Gastroesophageal sphincter (tissue), 4 donors: ENCODE measurements around the gene RNF114. TPM values are rescaled to one million over a fixed set of nuclear protein-coding genes. Genes with fewer than 3 reads are reported as not detected.

Source experiments
- ATAC-seq: fragments of 150-250 bp; one replicate; pipeline ENCODE4 v1.9.1; 2016; ENCODE audit warnings: mild to moderate bottlenecking, moderate library complexity
- H3K27ac ChIP-seq, 4 donors: fragments of 200-600 bp; sonication (generic) in 3 of 4; 1 replicate in 3 of 4; 2 replicates in 1 of 4; pipeline ENCODE4 v1.5.1; 2016 to 2019
- H3K27me3 ChIP-seq: fragments of 200-600 bp; sonication (generic); one replicate; pipeline ENCODE4 v1.5.1; 2019
- H3K36me3 ChIP-seq, 2 donors: fragments of 200-600 bp; sonication (generic); one replicate each; pipeline ENCODE4 v1.5.1; 2019; ENCODE audit warnings: control low read depth in 1 of 2
- H3K4me1 ChIP-seq, 3 donors: fragments of 200-600 bp; sonication (generic); 1 replicate in 2 of 3; 2 replicates in 1 of 3; pipeline ENCODE4 v1.5.1; 2016 to 2019; ENCODE audit warnings: control low read depth in 2 of 3
- H3K4me3 ChIP-seq, 2 donors: fragments of 200-600 bp; sonication (generic); one replicate each; pipeline ENCODE4 v1.5.1; 2019; ENCODE audit warnings: mild to moderate bottlenecking in 1 of 2, moderate library complexity in 1 of 2
- H3K9me3 ChIP-seq, 3 donors: fragments of 200-600 bp; sonication (generic); one replicate each; pipeline ENCODE4 v1.5.1; 2017 to 2019; ENCODE audit warnings: control low read depth in 2 of 3
- EP300 ChIP-seq: sonication (generic); formaldehyde crosslinking; IDR thresholded peaks from one replicate; pipeline ENCODE4 v1.6.1; 2017; ENCODE audit warnings: antibody characterized with exemption, mild to moderate bottlenecking
- POLR2A ChIP-seq, 2 donors: fragments of 450-650 bp; IDR thresholded peaks; one replicate each; pipeline ENCODE4 v1.6.1; 2017; ENCODE audit warnings: antibody characterized with exemption in 2 of 2, mild to moderate bottlenecking in 2 of 2, moderate library complexity in 1 of 2
- POLR2AphosphoS5 ChIP-seq: sonication (generic); formaldehyde crosslinking; IDR thresholded peaks from one replicate; pipeline ENCODE4 v1.6.1; 2017; ENCODE audit warnings: antibody characterized with exemption
- WGBS, 2 donors: methylation state at CpG; one replicate each; pipeline ENCODE4 v1.1.5; 2018; ENCODE audit warnings: low coverage in 1 of 2; 5-methylcytosine and 5-hydroxymethylcytosine counted together
- total RNA-seq, 4 donors: library from RNA; depleted of rRNA; stranded (reverse); fragments of >200 nt; gene quantifications; one replicate each; pipeline ENCODE4 v1.1.0, GENCODE V29; 2016
- TF ChIP-seq, protein P1 (sequence below), 4 experiments: fragments of 200-600 bp in 2 of 4; fragments of 450-650 bp in 2 of 4; sonication (generic) in 1 of 4; IDR thresholded peaks; one replicate each; pipeline ENCODE4 v1.5.1; 2017 to 2019; ENCODE audit warnings: antibody characterized with exemption in 4 of 4, mild to moderate bottlenecking in 2 of 4, moderate library complexity in 2 of 4

Gene RNF114
- total RNA-seq, 4 donors from 2014 or later, result 80.3 to 109 (median 101) TPM

DNA sequence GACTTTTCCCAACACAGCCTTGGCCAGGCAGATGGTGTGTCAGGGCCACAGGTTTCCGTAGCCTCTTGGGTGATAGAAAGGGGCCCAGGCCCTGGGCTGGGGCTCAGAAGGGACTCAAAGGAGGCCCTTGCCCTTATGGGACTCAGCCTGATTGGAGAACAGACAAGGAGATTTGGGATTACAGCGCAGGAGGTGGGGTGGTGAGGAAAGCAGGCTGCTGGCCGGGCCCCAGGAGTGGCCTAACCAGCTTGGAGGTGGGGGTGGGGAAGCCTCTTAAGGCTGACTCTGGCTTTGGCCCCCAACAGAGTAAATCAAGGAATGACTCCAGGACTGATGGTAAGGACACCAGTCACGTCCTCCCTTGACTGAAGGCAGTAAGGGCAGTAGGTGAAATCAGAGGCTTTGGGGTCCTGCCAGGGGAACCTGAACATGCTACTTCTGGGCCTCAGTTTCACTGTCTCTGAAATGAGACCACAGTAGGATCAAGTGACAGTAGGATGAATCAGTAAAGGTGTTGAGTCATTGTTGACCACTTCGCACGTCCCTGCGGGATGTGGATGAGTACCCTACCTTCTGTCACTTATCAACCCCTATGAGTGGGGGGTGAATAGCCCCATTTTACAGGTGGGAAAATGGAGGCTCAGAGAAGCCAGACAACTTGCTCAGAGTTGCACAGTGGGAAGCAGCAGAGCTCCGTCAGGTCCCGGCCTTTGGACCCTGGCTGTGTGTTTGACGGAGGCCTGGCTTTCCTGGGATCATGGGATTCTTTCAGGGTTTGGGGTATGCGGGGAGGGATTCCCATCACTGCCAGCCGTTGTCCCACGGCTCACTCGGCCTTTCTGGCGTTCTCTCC is 51.0 kb downstream of the RNF114 start:
- H3K4me1 ChIP-seq, result peaks cover 0 to 87% (median 39%) of the 10 kb centered on the region in 3 donors
- H3K36me3 ChIP-seq, result peaks cover 0 to 8% of the 10 kb centered on the region in 2 donors
- no peaks in the 10 kb centered on the region for H3K9me3 ChIP-seq
- peak overlapping the region in 1 of 2 donors; percentile 59 for H3K4me3 ChIP-seq
- 86 to 93% methylated on average over 10 to 11 of the region's 15 CpGs for WGBS, 2 donors
- TF ChIP-seq POLR2AphosphoS5, result no peak
- TF ChIP-seq POLR2A (IDR thresholded peaks at IDR 0.05), result no peak
- TF ChIP-seq, protein P1, sequence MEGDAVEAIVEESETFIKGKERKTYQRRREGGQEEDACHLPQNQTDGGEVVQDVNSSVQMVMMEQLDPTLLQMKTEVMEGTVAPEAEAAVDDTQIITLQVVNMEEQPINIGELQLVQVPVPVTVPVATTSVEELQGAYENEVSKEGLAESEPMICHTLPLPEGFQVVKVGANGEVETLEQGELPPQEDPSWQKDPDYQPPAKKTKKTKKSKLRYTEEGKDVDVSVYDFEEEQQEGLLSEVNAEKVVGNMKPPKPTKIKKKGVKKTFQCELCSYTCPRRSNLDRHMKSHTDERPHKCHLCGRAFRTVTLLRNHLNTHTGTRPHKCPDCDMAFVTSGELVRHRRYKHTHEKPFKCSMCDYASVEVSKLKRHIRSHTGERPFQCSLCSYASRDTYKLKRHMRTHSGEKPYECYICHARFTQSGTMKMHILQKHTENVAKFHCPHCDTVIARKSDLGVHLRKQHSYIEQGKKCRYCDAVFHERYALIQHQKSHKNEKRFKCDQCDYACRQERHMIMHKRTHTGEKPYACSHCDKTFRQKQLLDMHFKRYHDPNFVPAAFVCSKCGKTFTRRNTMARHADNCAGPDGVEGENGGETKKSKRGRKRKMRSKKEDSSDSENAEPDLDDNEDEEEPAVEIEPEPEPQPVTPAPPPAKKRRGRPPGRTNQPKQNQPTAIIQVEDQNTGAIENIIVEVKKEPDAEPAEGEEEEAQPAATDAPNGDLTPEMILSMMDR (IDR thresholded peaks at IDR 0.05), result no peak
- TF ChIP-seq EP300, result no peak
- ATAC-seq, result no peak
- H3K27me3 ChIP-seq, result no peaks in the 10 kb centered on the region
- peak overlapping the region in 3 of 4 donors; percentile 19 to 80 (median 73) for H3K27ac ChIP-seq

DNA sequence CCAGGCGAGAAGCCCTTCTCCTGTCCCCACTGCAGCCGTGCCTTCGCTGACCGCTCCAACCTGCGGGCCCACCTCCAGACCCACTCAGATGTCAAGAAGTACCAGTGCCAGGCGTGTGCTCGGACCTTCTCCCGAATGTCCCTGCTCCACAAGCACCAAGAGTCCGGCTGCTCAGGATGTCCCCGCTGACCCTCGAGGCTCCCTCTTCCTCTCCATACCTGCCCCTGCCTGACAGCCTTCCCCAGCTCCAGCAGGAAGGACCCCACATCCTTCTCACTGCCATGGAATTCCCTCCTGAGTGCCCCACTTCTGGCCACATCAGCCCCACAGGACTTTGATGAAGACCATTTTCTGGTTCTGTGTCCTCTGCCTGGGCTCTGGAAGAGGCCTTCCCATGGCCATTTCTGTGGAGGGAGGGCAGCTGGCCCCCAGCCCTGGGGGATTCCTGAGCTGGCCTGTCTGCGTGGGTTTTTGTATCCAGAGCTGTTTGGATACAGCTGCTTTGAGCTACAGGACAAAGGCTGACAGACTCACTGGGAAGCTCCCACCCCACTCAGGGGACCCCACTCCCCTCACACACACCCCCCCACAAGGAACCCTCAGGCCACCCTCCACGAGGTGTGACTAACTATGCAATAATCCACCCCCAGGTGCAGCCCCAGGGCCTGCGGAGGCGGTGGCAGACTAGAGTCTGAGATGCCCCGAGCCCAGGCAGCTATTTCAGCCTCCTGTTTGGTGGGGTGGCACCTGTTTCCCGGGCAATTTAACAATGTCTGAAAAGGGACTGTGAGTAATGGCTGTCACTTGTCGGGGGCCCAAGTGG is 51.9 kb downstream of the RNF114 start:
- peak overlapping the region in 3 of 4 donors; percentile 73 to 80 (median 78) for H3K27ac ChIP-seq

DNA sequence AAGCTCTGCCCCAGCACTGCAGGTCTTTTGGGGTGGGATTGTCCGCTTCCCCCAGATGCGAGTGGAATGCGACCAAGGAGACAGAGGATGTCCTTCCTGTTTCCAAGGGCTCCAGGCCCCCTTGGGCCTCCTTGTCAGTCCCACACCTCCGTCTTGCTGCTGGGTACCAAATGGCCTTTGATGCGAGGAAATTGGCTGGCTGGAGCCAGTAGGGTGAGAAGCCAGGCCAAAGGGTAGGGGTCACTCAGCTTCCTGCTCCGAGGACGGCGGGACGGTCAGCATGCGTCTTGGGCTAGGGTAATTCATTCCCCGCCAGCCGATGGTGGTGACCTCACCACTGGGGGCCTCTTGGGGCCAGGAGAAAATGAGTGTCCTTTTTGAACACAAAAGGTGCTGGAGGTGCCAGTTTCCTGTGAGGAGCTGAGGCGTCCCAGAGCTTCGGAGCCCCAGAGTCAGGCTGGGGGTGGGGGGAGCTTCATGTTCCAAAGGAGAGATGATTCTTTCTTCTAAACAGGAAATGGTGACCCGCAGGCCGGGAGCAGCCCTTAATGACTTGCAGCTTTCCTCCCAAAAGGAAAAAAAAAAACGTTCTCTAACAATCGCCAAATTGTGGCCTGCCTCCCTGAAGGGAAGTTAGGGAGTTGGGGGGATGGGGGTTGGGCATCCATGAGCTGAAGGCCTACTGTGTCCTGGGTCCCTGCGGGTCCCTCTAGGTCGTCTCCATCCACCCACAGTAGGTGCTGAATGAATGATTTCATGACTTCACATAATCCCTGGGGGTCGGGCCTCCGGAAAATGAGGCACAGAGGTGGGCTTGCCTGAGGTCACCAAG is 53.3 kb downstream of the RNF114 start:
- peak overlapping the region; percentile 4 to 80 (median 76) for H3K27ac ChIP-seq
- peaks cover 0 to 8% of the 10 kb centered on the region in 2 donors for H3K36me3 ChIP-seq
- H3K4me1 ChIP-seq, result peaks cover 0 to 73% (median 25%) of the 10 kb centered on the region in 3 donors
- H3K27me3 ChIP-seq, result no peaks in the 10 kb centered on the region
- TF ChIP-seq, protein P1 (IDR thresholded peaks at IDR 0.05), result peak in 1 of 4 experiments; percentile 10
- no peak for TF ChIP-seq EP300
- TF ChIP-seq POLR2A (IDR thresholded peaks at IDR 0.05), result no peak
- TF ChIP-seq POLR2AphosphoS5, result peak; percentile 40
- 40 to 45% methylated on average over 2 to 12 of the region's 22 CpGs for WGBS, 2 donors
- ATAC-seq, result peak; percentile 74
- no peaks in the 10 kb centered on the region for H3K9me3 ChIP-seq
- no peak overlapping the region for H3K4me3 ChIP-seq

More for the DNA sequence above, 51.9 kb downstream of the RNF114 start:
- peaks cover 0 to 79% (median 34%) of the 10 kb centered on the region in 3 donors for H3K4me1 ChIP-seq
- peaks cover 0 to 8% of the 10 kb centered on the region in 2 donors for H3K36me3 ChIP-seq
- ATAC-seq, result no peak
- H3K4me3 ChIP-seq, result no peak overlapping the region
- TF ChIP-seq, protein P1 (IDR thresholded peaks at IDR 0.05), result no peak
- no peak for TF ChIP-seq EP300
- no peak for TF ChIP-seq POLR2AphosphoS5
- TF ChIP-seq POLR2A (IDR thresholded peaks at IDR 0.05), result no peak
- WGBS, 2 donors, result 84 to 98% methylated on average over 6 to 8 of the region's 18 CpGs
- no peaks in the 10 kb centered on the region for H3K9me3 ChIP-seq
- H3K27me3 ChIP-seq, result no peaks in the 10 kb centered on the region

DNA sequence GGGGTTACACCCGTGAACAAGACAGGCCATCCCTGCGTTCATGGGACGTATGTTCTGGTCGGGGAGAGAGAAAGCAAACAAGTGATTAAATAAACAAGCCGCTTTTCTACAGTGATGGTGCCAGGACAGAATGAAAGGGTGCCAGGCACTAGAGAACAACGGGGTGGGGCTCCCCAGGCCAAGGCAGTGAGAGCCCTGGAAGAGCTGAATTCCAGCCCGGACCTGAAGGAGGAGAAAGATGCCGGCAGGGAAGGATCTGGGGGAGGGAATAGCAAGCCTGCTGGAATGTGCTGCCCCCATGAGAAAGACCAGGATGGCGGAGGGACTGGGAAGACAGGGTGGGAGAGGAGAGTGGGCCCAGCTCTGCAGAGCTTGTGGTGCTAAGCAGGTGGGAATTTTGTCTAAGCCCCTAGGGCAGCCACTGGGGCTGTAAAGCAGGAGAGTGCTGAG is 54.1 kb downstream of the RNF114 start:
- H3K9me3 ChIP-seq, result no peaks in the 10 kb centered on the region
- no peak overlapping the region for H3K4me3 ChIP-seq
- no peak for ATAC-seq
- peaks cover 0 to 65% (median 25%) of the 10 kb centered on the region in 3 donors for H3K4me1 ChIP-seq
- no peaks in the 10 kb centered on the region for H3K27me3 ChIP-seq
- peak overlapping the region; percentile 4 to 80 (median 76) for H3K27ac ChIP-seq
- 23 to 58% methylated on average over 7 to 8 of the region's 9 CpGs for WGBS, 2 donors
- TF ChIP-seq POLR2AphosphoS5, result no peak
- no peak for TF ChIP-seq EP300
- TF ChIP-seq, protein P1 (IDR thresholded peaks at IDR 0.05), result no peak
- no peak for TF ChIP-seq POLR2A (IDR thresholded peaks at IDR 0.05)
- peaks cover 0 to 8% of the 10 kb centered on the region in 2 donors for H3K36me3 ChIP-seq
